Measurements from ENCODE around the gene USP17L5. TPM values are rescaled to one million over a fixed set of nuclear protein-coding genes. Genes with fewer than 3 reads are reported as not detected.
"Not testable (repeated sequence)": the region's sequence is repeated elsewhere in the genome, so short reads cannot be mapped to it uniquely, and the experiment has no call there.

Gene USP17L5
- polyA plus RNA-seq, 1 of the 3 experiments (the other 2 are of a cell fraction): not detected

- H3K79me2 ChIP-seq (ENCODE audit: insufficient read depth); H3K9me3 ChIP-seq; H3F3A ChIP-seq (replicated peaks; ENCODE audit: insufficient read depth); H3K9me2 ChIP-seq; H3K27ac ChIP-seq (ENCODE audit: low read depth in 2 of 2, low read length in 1 of 2); H4K20me1 ChIP-seq (ENCODE audit: insufficient read depth); POLR2A ChIA-PET; H3K36me3 ChIP-seq (replicated peaks in 1 of 2; ENCODE audit: control insufficient read depth in 1 of 2, insufficient read depth in 2 of 2, low read length in 1 of 2); H3K27me3 ChIP-seq (ENCODE audit: insufficient read depth); H3K4me1 ChIP-seq (ENCODE audit: control insufficient read depth in 1 of 2, insufficient read depth in 2 of 2, low read depth in 1 of 2, low read length in 1 of 2): not testable (repeated sequence)
- peak overlapping the region; percentile 47; a peak in 3 of 4 replicates for H3K4me3 ChIP-seq (ENCODE audit: low read depth in 2 of 2, low read length in 1 of 2)
- H3K9ac ChIP-seq: peak overlapping the region; percentile 52
- peak overlapping the region; percentile 78 for H2AFZ ChIP-seq (ENCODE audit: low read depth)
- CTCF ChIA-PET: interaction anchor here (1.0 kb wide), 1 partner anchor 380 kb away, joined by 3 read pairs; no protein-coding TSS in a partner anchor
- 2% methylated on average over 3 of the region's 36 CpGs for WGBS (ENCODE audit: low lambda C conversion rate)
- peak; percentile 68 for TF ChIP-seq CTCF (IDR thresholded peaks at IDR 0.05)
- peak overlapping the region; percentile 74 for H3K4me2 ChIP-seq
- DNase-seq: peak; percentile 48
Measured at GRCh38 chr4:9381012-9381534, 41.9 kb downstream of the USP17L5 start.

- Histone ChIP-seq H3K9ac (no peak overlapping the region), H3K4me2 (no peak overlapping the region), H3F3A (replicated peaks; ENCODE audit: insufficient read depth) (no peaks in the 10 kb centered on the region), H3K79me2 (ENCODE audit: insufficient read depth) (no peaks in the 10 kb centered on the region), H3K36me3 (replicated peaks in 1 of 2; ENCODE audit: control insufficient read depth in 1 of 2, insufficient read depth in 2 of 2, low read length in 1 of 2) (no peaks in the 10 kb centered on the region), H3K27me3 (ENCODE audit: insufficient read depth) (no peaks in the 10 kb centered on the region), H3K9me2 (no peaks in the 10 kb centered on the region), H3K4me3 (ENCODE audit: low read depth in 2 of 2, low read length in 1 of 2) (no peak overlapping the region), H2AFZ (ENCODE audit: low read depth) (no peak overlapping the region), H3K9me3 (no peaks in the 10 kb centered on the region), H3K4me1 (ENCODE audit: control insufficient read depth in 1 of 2, insufficient read depth in 2 of 2, low read depth in 1 of 2, low read length in 1 of 2) (no peaks in the 10 kb centered on the region; a peak in 1 of 4 replicates), H4K20me1 (ENCODE audit: insufficient read depth) (no peaks in the 10 kb centered on the region), H3K27ac (ENCODE audit: low read depth in 2 of 2, low read length in 1 of 2) (no peak overlapping the region)
- CTCF ChIA-PET: no interaction called here
- DNase-seq: no peak
- WGBS (ENCODE audit: low lambda C conversion rate): 0% methylated on average over 1 of the region's 1 CpG
- POLR2A ChIA-PET: no interaction called here
- no peak for TF ChIP-seq MEF2A (IDR thresholded peaks at IDR 0.05; ENCODE audit: borderline replicate concordance, low read depth)
- TF ChIP-seq RCOR1 (IDR thresholded peaks at IDR 0.05; ENCODE audit: low read length): no peak
- TF ChIP-seq RXRA (IDR thresholded peaks at IDR 0.05; ENCODE audit: borderline replicate concordance, low read depth): no peak
- no peak for TF ChIP-seq NFIC (IDR thresholded peaks at IDR 0.05; ENCODE audit: borderline replicate concordance)
- no peak for TF ChIP-seq TAF1 (IDR thresholded peaks at IDR 0.05; ENCODE audit: borderline replicate concordance, low read depth, low read length)
- TF ChIP-seq FOXM1 (IDR thresholded peaks at IDR 0.05; ENCODE audit: low read depth): no peak
Measured at GRCh38 chr4:9384126-9384525, 44.9 kb downstream of the USP17L5 start.

- CTCF ChIA-PET; H3K27me3 ChIP-seq (ENCODE audit: insufficient read depth); H3K79me2 ChIP-seq (ENCODE audit: insufficient read depth); H3K4me1 ChIP-seq (ENCODE audit: control insufficient read depth in 1 of 2, insufficient read depth in 2 of 2, low read depth in 1 of 2, low read length in 1 of 2); H2AFZ ChIP-seq (ENCODE audit: low read depth); H3K9ac ChIP-seq; H3K36me3 ChIP-seq (replicated peaks in 1 of 2; ENCODE audit: control insufficient read depth in 1 of 2, insufficient read depth in 2 of 2, low read length in 1 of 2); H3K27ac ChIP-seq (ENCODE audit: low read depth in 2 of 2, low read length in 1 of 2); POLR2A ChIA-PET; H3K4me3 ChIP-seq (ENCODE audit: low read depth in 2 of 2, low read length in 1 of 2); H4K20me1 ChIP-seq (ENCODE audit: insufficient read depth); H3K9me2 ChIP-seq; DNase-seq; H3F3A ChIP-seq (replicated peaks; ENCODE audit: insufficient read depth); H3K9me3 ChIP-seq; H3K4me2 ChIP-seq: not testable (repeated sequence)
- WGBS (ENCODE audit: low lambda C conversion rate): 0% methylated on average over 2 of the region's 2 CpGs
Measured at GRCh38 chr4:9389001-9389400, 49.8 kb downstream of the USP17L5 start.

Other genes with a start within 250 kb of the USP17L5 start
- not detected in 2 replicates for gene FAM90A26, start 169.0 kb upstream of the USP17L5 start, polyA plus RNA-seq (2012; rRNA removed)
- not detected in 2 replicates for gene USP17L10, start 128.7 kb upstream of the USP17L5 start, polyA plus RNA-seq (2012; rRNA removed)
- not detected in 2 replicates for gene USP17L11, start 124.0 kb upstream of the USP17L5 start, polyA plus RNA-seq (2012; rRNA removed)
- gene USP17L12, start 119.3 kb upstream of the USP17L5 start, polyA plus RNA-seq (2012; rRNA removed): not detected in 2 replicates
- not detected in 2 replicates for gene USP17L13, start 114.5 kb upstream of the USP17L5 start, polyA plus RNA-seq (2012; rRNA removed)
- gene USP17L15, start 105.0 kb upstream of the USP17L5 start, polyA plus RNA-seq (2012; rRNA removed): not detected in 2 replicates
- gene USP17L17, start 95.5 kb upstream of the USP17L5 start, polyA plus RNA-seq (2012; rRNA removed): not detected in 2 replicates
- gene USP17L18, start 90.8 kb upstream of the USP17L5 start, polyA plus RNA-seq (2012; rRNA removed): not detected in 2 replicates
- gene USP17L19, start 86.0 kb upstream of the USP17L5 start, polyA plus RNA-seq (2012; rRNA removed): not detected in 2 replicates
- not detected in 2 replicates for gene USP17L20, start 81.3 kb upstream of the USP17L5 start, polyA plus RNA-seq (2012; rRNA removed)
- not detected in 2 replicates for gene USP17L21, start 76.5 kb upstream of the USP17L5 start, polyA plus RNA-seq (2012; rRNA removed)
- not detected in 2 replicates for gene USP17L22, start 71.8 kb upstream of the USP17L5 start, polyA plus RNA-seq (2012; rRNA removed)
- not detected in 2 replicates for gene USP17L24, start 14.2 kb upstream of the USP17L5 start, polyA plus RNA-seq (2012; rRNA removed)
- not detected in 2 replicates for gene USP17L25, start 9.5 kb upstream of the USP17L5 start, polyA plus RNA-seq (2012; rRNA removed)
- not detected in 2 replicates for gene USP17L26, start 4.7 kb upstream of the USP17L5 start, polyA plus RNA-seq (2012; rRNA removed)
- gene USP17L27, start 4.7 kb downstream of the USP17L5 start, polyA plus RNA-seq (2012; rRNA removed): not detected in 2 replicates
- not detected in 2 replicates for gene USP17L28, start 9.5 kb downstream of the USP17L5 start, polyA plus RNA-seq (2012; rRNA removed)
- not detected in 2 replicates for gene USP17L29, start 14.2 kb downstream of the USP17L5 start, polyA plus RNA-seq (2012; rRNA removed)
- not detected in 2 replicates for gene USP17L30, start 23.7 kb downstream of the USP17L5 start, polyA plus RNA-seq (2012; rRNA removed)
- gene DEFB131A, start 105.0 kb downstream of the USP17L5 start, polyA plus RNA-seq (2012; rRNA removed): not detected in 2 replicates

All from SK-N-SH (cell line).